ENCODE measurements around the gene L3MBTL4.

GRCh38 chr18:5969355-5969988, 445.2 kb downstream of the L3MBTL4 start:
- TF ChIP-seq POLR2AphosphoS5 (IDR thresholded peaks at IDR 0.05) (no peak), CTCF (IDR thresholded peaks at IDR 0.05 in 8 of 11, conservative IDR thresholded peaks at IDR 0.05 in 3 of 11) (no peak)

Data from spleen (tissue), 7 donors.